COR-L47 (cell line): ENCODE data around the gene FOXO3.
"Not testable (repeated sequence)": the region's sequence is repeated elsewhere in the genome, so short reads cannot be mapped to it uniquely, and the experiment has no call there.

ENCODE experiments used
- DNase-seq: peaks from one replicate; lab custom pipeline; 2025; lab: John Stamatoyannopoulos, UW

The FOXO3 gene

GRCh38 chr6:108630050-108630714 is 69.5 kb downstream of the FOXO3 start:
- DNase-seq = no peak

GRCh38 chr6:108632441-108632840 is 71.7 kb downstream of the FOXO3 start:
- DNase-seq = no peak

GRCh38 chr6:108633436-108633835 is 72.7 kb downstream of the FOXO3 start:
- no peak for DNase-seq

GRCh38 chr6:108635505-108636226 is 74.9 kb downstream of the FOXO3 start:
- no peak for DNase-seq

GRCh38 chr6:108637963-108638362 is 77.2 kb downstream of the FOXO3 start:
- no peak for DNase-seq

- DNase-seq = no peak
These were observed 78.3 kb downstream of the FOXO3 start for GRCh38 chr6:108638993-108639392.

GRCh38 chr6:108640104-108640503 is 79.4 kb downstream of the FOXO3 start:
- DNase-seq = no peak

- no peak for DNase-seq
These were observed 82.5 kb downstream of the FOXO3 start for GRCh38 chr6:108643184-108643583.

GRCh38 chr6:108644252-108644651 is 83.5 kb downstream of the FOXO3 start:
- DNase-seq = no peak

GRCh38 chr6:108648191-108648590 is 87.5 kb downstream of the FOXO3 start:
- DNase-seq = no peak

GRCh38 chr6:108650325-108650724 is 89.6 kb downstream of the FOXO3 start:
- no peak for DNase-seq

GRCh38 chr6:108650781-108651180 is 90.1 kb downstream of the FOXO3 start:
- no peak for DNase-seq

GRCh38 chr6:108651340-108652227 is 90.9 kb downstream of the FOXO3 start:
- no peak for DNase-seq

- DNase-seq = no peak
These were observed 91.7 kb downstream of the FOXO3 start for GRCh38 chr6:108652375-108652774.

GRCh38 chr6:108653949-108654348 is 93.2 kb downstream of the FOXO3 start:
- no peak for DNase-seq

- no peak for DNase-seq
These were observed 93.9 kb downstream of the FOXO3 start for GRCh38 chr6:108654465-108655106.

GRCh38 chr6:108655806-108656651 is 95.3 kb downstream of the FOXO3 start:
- DNase-seq = no peak

GRCh38 chr6:108656836-108657235 is 96.1 kb downstream of the FOXO3 start:
- no peak for DNase-seq

- DNase-seq = no peak
These were observed 97.5 kb downstream of the FOXO3 start for GRCh38 chr6:108658174-108658573.

- not testable (repeated sequence) for DNase-seq
These were observed 98.1 kb downstream of the FOXO3 start for GRCh38 chr6:108658785-108659184.

GRCh38 chr6:108660251-108660650 is 99.5 kb downstream of the FOXO3 start:
- DNase-seq = no peak
